H1 (cell line): ENCODE measurements around the gene UQCRQ. TPM values are rescaled to one million over a fixed set of nuclear protein-coding genes. Genes with fewer than 3 reads are reported as not detected.

Experiments
- CBX8 ChIP-seq: fragments of 300-800, 300-1000 bp; sonication (generic); IDR thresholded peaks from 2 replicates; pipeline ENCODE4 v1.7.1; 2016; ENCODE audit warnings: low read depth, low read length, borderline replicate concordance
- SIRT6 ChIP-seq: IDR thresholded peaks from one replicate; pipeline ENCODE4 v1.7.1; 2012; ENCODE audit warnings: low read length, inconsistent platforms
- SP2 ChIP-seq: IDR thresholded peaks from 2 replicates; pipeline ENCODE4 v1.6.1; 2012; ENCODE audit warnings: mild to moderate bottlenecking, low read length, inconsistent platforms
- polyA plus RNA-seq, 7 experiments: library from polyadenylated mRNA; depleted of rRNA in 3 of 7; stranded (reverse) in 5 of 7; unstranded in 2 of 7; fragments of >200 nt in 5 of 7; fragments of 200-250 nt in 2 of 7; gene quantifications; 1 replicate in 5 of 7; 2 replicates in 1 of 7; 4 replicates in 1 of 7; pipeline versions ENCODE4 v1.2.1 to v1.2.3, GENCODE V29; 2011 to 2013; ENCODE audit warnings: missing spikeins in 2 of 7, mixed read lengths in 2 of 7
- total RNA-seq: library from RNA; stranded (reverse); fragmentation: NEBNext Ultra II Directional; extraction: Animal tissue kit (Norgen Biotek cat#: 25700); gene quantifications from 2 replicates; pipeline ENCODE4 v1.2.1, GENCODE V29; 2021

The UQCRQ gene
- total and polyA plus RNA-seq, 2 of the 8 experiments (the other 6 are each of a cell fraction or from before 2014, with no cell fraction given), result 177 to 293 TPM

GRCh38 chr5:132821791-132822190 lies 44.7 kb upstream of the UQCRQ start (continued):
- no peak for TF ChIP-seq SP2
- no peak for TF ChIP-seq CBX8
- no peak for TF ChIP-seq SIRT6
